K562 (cell line): ENCODE data around the gene GRIN1. TPM values are rescaled to one million over a fixed set of nuclear protein-coding genes. Genes with fewer than 3 reads are reported as not detected.
A peak's percentile ranks its signal among the peaks of the same experiment; 100 is the strongest.

Source experiments
- ARID2 ChIP-seq: fragments of 450-650 bp; IDR thresholded peaks from 2 replicates; pipeline ENCODE4 v1.6.1; 2017; ENCODE audit warnings: antibody characterized with exemption, mild to moderate bottlenecking
- ASH1L ChIP-seq: fragments of 450-650 bp; IDR thresholded peaks from 2 replicates; pipeline ENCODE4 v1.6.1; 2018; ENCODE audit warnings: borderline replicate concordance, mild to moderate bottlenecking, low read depth; ENCODE audit not compliant: partially characterized antibody
- CEBPG ChIP-seq, 3 experiments: fragments of 200-800 bp in 1 of 3; sonication (Bioruptor generic) in 1 of 3; sonication (generic) in 1 of 3; formaldehyde crosslinking in 1 of 3; IDR thresholded peaks in 2 of 3; conservative IDR thresholded peaks in 1 of 3; 2 replicates each; pipeline versions ENCODE4 v1.6.1 to v1.8.0; 2016 to 2022; ENCODE audit warnings: missing compliant biosample characterization in 2 of 3, missing genetic modification characterization in 2 of 3, mild to moderate bottlenecking in 1 of 3, missing genetic modification reagents in 1 of 3
- DIDO1 ChIP-seq: fragments of 450-650 bp; IDR thresholded peaks from 2 replicates; pipeline ENCODE4 v1.6.1; 2016; ENCODE audit warnings: low read depth, missing biosample characterization, missing genetic modification characterization
- FOXK2 ChIP-seq, 2 experiments: fragments of 450-650 bp; IDR thresholded peaks in 1 of 2; conservative IDR thresholded peaks in 1 of 2; 2 replicates each; pipeline ENCODE4 v1.6.1; 2016; ENCODE audit warnings: low read depth in 2 of 2, mild to moderate bottlenecking in 1 of 2
- FOXM1 ChIP-seq, 2 experiments: fragments of 450-650 bp in 1 of 2; sonication (generic) in 1 of 2; formaldehyde crosslinking in 1 of 2; IDR thresholded peaks; 2 replicates each; pipeline versions ENCODE4 v1.6.1 to v1.9.0; 2017 to 2022; ENCODE audit warnings: low read depth in 2 of 2, mild to moderate bottlenecking in 2 of 2, missing genetic modification reagents in 1 of 2, moderate library complexity in 1 of 2
- GABPB2 ChIP-seq: fragments of 250-450 bp; sonication (Bioruptor Pico); conservative IDR thresholded peaks from 2 replicates; pipeline ENCODE4 v1.5.1; 2021; ENCODE audit warnings: mild to moderate bottlenecking
- ID3 ChIP-seq, 2 experiments: fragments of 250-450 bp in 1 of 2; fragments of 450-650 bp in 1 of 2; sonication (Bioruptor Pico) in 1 of 2; IDR thresholded peaks; 2 replicates each; pipeline versions ENCODE4 v1.6.1 to v1.8.0; 2016 to 2021; ENCODE audit warnings: mild to moderate bottlenecking in 2 of 2, moderate library complexity in 2 of 2, missing compliant biosample characterization in 1 of 2, missing genetic modification characterization in 1 of 2
- L3MBTL2 ChIP-seq: fragments of 450-650 bp; IDR thresholded peaks from 2 replicates; pipeline ENCODE4 v1.6.1; 2016; ENCODE audit warnings: mild to moderate bottlenecking, moderate library complexity
- MTA1 ChIP-seq: fragments of 450-650 bp; IDR thresholded peaks from 2 replicates; pipeline ENCODE4 v1.6.1; 2017; ENCODE audit warnings: borderline replicate concordance
- NCOA4 ChIP-seq: fragments of 450-650 bp; IDR thresholded peaks from 2 replicates; pipeline ENCODE4 v1.6.1; 2018; ENCODE audit warnings: mild to moderate bottlenecking; ENCODE audit not compliant: partially characterized antibody
- RBM15 ChIP-seq: fragments of 200-400 bp; formaldehyde crosslinking; IDR thresholded peaks from 2 replicates; pipeline ENCODE4 v1.6.1; 2018; ENCODE audit warnings: mild to moderate bottlenecking, low read length, moderate library complexity; ENCODE audit not compliant: insufficient read depth
- SMARCE1 ChIP-seq: fragments of 450-650 bp; IDR thresholded peaks from 2 replicates; pipeline ENCODE4 v1.7.1; 2016; ENCODE audit warnings: mild to moderate bottlenecking
- TRIM24 ChIP-seq, 2 experiments: fragments of 450-650 bp; IDR thresholded peaks; 2 replicates each; pipeline ENCODE4 v1.6.1; 2016
- WHSC1 ChIP-seq: IDR thresholded peaks from one replicate; pipeline ENCODE4 v1.6.1; 2012; ENCODE audit warnings: low read length, control low read depth, inconsistent platforms
- ZKSCAN8 ChIP-seq: fragments of 200-800 bp; sonication (Bioruptor generic); IDR thresholded peaks from 2 replicates; pipeline ENCODE4 v1.6.1; 2016; ENCODE audit warnings: missing genetic modification characterization, missing compliant biosample characterization
- ZMIZ1 ChIP-seq, 2 experiments: fragments of 150-350 bp in 1 of 2; IDR thresholded peaks; 2 replicates each; pipeline ENCODE4 v1.6.1; 2012 to 2016; ENCODE audit warnings: low read depth in 2 of 2, low read length in 2 of 2, mild to moderate bottlenecking in 1 of 2, moderate library complexity in 1 of 2
- ZNF444 ChIP-seq: fragments of 250-450 bp; sonication (Bioruptor Pico); IDR thresholded peaks from 2 replicates; pipeline ENCODE4 v1.4.0; 2020; ENCODE audit warnings: mild to moderate bottlenecking, moderate library complexity
- ZNF586 ChIP-seq: fragments of 450-650 bp; formaldehyde crosslinking; conservative IDR thresholded peaks from 2 replicates; pipeline ENCODE4 v1.4.0; 2020; ENCODE audit warnings: mild to moderate bottlenecking, moderate library complexity
- ZSCAN29 ChIP-seq: fragments of 450-650 bp; IDR thresholded peaks from 2 replicates; pipeline ENCODE4 v1.6.1; 2017
- polyA plus RNA-seq, 8 experiments: library from polyadenylated mRNA; depleted of rRNA in 4 of 8; stranded (reverse) in 5 of 8; unstranded in 3 of 8; fragments of >200 nt; fragmentation: Nextera tagmentation in 2 of 8; fragmentation: Illumina TruSeq in 1 of 8; extraction: Ambion mirVana in 2 of 8; extraction: Trizol in 1 of 8; gene quantifications; 2 replicates each; pipeline versions ENCODE4 v1.2.1 to v1.2.3, GENCODE V29; 2011 to 2014; ENCODE audit warnings: inconsistent platforms in 1 of 8, missing spikeins in 1 of 8
- total RNA-seq, 7 experiments: library from RNA; depleted of rRNA in 6 of 7; stranded (reverse); fragments of >200 nt in 6 of 7; fragmentation: Illumina TruSeq in 2 of 7; extraction: Trizol in 2 of 7; gene quantifications; 2 replicates each; pipeline versions ENCODE4 v1.2.1 to v1.2.3, GENCODE V29; 2011 to 2021; ENCODE audit warnings: low replicate concordance in 1 of 7
- TF ChIP-seq, protein P1 (sequence below): fragments of 450-650 bp; conservative IDR thresholded peaks from 2 replicates; pipeline ENCODE4 v1.6.1; 2016; ENCODE audit warnings: missing genetic modification characterization, low read depth, mild to moderate bottlenecking, control low read depth, missing compliant biosample characterization

Gene GRIN1
- total and polyA plus RNA-seq, 9 of the 15 experiments (the other 6 are each of a cell fraction or from before 2014, with no cell fraction given), result 0.03 to 0.35 (median 0.16) TPM; not detected in 6

DNA sequence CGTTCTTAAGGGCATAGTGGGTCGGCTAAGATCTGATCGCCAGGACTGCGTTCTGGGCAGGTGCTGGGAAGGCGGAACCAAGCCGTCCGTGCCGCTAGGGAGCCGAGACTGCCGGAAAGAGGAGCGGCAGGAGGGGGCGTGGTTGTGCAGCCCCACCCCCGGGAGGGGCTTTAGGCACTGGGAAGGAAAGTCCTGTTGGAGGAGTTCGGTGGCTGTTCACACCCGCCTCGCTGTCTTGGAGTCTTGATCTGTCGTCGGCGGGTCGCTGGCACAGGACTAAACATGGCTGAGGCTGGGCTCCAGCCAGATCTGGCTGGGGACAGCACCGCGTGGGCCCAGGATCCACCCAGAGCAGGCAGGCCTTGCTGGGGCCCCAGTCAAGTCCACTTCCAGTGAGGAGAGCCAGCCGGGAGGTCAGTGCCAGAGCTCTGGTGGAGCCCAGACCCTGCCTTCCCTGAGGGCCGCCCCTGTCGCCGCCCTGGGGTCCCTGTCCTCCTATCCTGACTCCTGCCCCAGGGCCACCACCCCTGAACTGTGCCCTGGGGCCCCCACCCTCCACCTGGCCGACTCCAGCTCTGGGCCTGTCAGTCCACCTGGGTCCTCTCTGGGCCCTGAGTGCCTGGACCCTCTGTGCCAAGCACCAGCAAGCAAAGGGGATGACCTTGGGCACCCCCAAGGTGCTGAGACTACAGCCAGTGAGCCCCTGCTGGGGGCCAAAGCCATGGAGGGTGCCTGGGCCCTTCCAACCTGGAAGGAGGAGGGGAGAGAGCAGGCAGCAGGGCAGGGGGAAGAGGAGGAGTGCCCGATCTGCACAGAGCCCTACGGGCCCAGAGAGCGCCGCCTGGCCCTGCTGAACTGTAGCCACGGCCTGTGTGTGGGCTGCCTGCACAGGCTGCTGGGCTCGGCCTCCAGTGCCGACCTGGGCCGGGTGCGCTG is 78.6 kb downstream of the GRIN1 start (continued):
- TF ChIP-seq ZMIZ1 (IDR thresholded peaks at IDR 0.05; ENCODE audit: low read depth in 2 of 2, low read length in 2 of 2), result 0 out of 4 replicates have a peak, but pooled peaks of 1 of the 2 experiments have one; percentile 9
- TF ChIP-seq NCOA4, result no peak
- TF ChIP-seq FOXK2 (conservative IDR thresholded peaks at IDR 0.05 in 1 of 2, IDR thresholded peaks at IDR 0.05 in 1 of 2; ENCODE audit: low read depth in 2 of 2), result no peak
- TF ChIP-seq ZNF586, result no peak
- TF ChIP-seq ASH1L, result no peak
- TF ChIP-seq GABPB2 (CRISPR knock-in tag), result no peak
- TF ChIP-seq SMARCE1, result no peak
- no peak for TF ChIP-seq CEBPG (CRISPR knock-in tag; IDR thresholded peaks at IDR 0.05)
- no peak for TF ChIP-seq CEBPG (tag; conservative IDR thresholded peaks at IDR 0.05 in 1 of 2, IDR thresholded peaks at IDR 0.05 in 1 of 2)
- no peak for TF ChIP-seq MTA1
- no peak for TF ChIP-seq ARID2
- no peak for TF ChIP-seq ZSCAN29
- TF ChIP-seq TRIM24 (IDR thresholded peaks at IDR 0.05), result peak in 1 of 2 experiments; percentile 46; a peak in 2 of 4 replicates
- no peak for TF ChIP-seq ID3 (CRISPR knock-in tag; IDR thresholded peaks at IDR 0.05)
- TF ChIP-seq ID3 (tag; IDR thresholded peaks at IDR 0.05), result 0 out of 2 replicates have a peak, but pooled peaks have one; percentile 21
- TF ChIP-seq, protein P1, sequence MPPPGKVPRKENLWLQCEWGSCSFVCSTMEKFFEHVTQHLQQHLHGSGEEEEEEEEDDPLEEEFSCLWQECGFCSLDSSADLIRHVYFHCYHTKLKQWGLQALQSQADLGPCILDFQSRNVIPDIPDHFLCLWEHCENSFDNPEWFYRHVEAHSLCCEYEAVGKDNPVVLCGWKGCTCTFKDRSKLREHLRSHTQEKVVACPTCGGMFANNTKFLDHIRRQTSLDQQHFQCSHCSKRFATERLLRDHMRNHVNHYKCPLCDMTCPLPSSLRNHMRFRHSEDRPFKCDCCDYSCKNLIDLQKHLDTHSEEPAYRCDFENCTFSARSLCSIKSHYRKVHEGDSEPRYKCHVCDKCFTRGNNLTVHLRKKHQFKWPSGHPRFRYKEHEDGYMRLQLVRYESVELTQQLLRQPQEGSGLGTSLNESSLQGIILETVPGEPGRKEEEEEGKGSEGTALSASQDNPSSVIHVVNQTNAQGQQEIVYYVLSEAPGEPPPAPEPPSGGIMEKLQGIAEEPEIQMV, result no peak
- TF ChIP-seq WHSC1, result no peak
- no peak for TF ChIP-seq DIDO1
- peak; percentile 70; the same call in 1 of the 2 replicates for TF ChIP-seq L3MBTL2
- no peak for TF ChIP-seq ZNF444 (CRISPR knock-in tag)
- TF ChIP-seq FOXM1 (IDR thresholded peaks at IDR 0.05; ENCODE audit: low read depth), result no peak
- 0 out of 2 replicates have a peak, but pooled peaks have one; percentile 66 for TF ChIP-seq FOXM1 (CRISPR knock-in tag; IDR thresholded peaks at IDR 0.05; ENCODE audit: low read depth)
- no peak for TF ChIP-seq RBM15
- TF ChIP-seq ZKSCAN8 (CRISPR knock-in tag), result no peak
